Measurements from ENCODE around the gene GNB1L.

DNA sequence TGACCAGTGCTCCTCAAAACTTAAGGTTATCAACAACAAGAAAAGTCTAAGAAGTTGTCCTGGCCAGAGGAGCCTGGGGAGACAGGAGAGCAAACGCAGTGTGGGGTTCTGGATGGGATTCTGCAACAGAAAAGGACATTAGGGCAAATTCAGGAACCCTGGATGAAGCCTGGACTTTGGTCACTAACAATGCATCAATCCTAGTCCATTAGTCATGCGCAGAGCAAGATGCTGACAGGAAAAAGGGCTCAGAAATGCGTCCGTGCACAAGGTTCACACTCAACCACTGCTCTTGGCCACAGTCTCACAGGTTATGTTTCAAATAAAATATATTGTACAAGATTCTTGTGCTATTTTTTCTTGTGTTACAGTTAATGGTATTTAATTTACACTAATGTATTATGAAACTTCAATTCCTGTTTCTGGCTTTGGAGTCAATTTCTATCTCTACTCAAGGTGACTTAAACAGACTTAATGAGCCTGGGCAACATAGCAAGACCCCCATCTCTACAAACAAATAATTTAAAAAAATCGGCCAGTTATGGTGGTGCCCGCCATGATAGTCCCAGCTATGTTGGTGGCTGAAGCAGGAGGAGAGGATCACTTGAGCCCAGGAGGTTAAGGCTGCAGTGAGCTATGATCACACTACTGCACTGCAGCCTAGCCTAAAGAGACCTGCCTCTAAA, 13.6 kb downstream of the GNB1L start:
- TF ChIP-seq, protein P1, sequence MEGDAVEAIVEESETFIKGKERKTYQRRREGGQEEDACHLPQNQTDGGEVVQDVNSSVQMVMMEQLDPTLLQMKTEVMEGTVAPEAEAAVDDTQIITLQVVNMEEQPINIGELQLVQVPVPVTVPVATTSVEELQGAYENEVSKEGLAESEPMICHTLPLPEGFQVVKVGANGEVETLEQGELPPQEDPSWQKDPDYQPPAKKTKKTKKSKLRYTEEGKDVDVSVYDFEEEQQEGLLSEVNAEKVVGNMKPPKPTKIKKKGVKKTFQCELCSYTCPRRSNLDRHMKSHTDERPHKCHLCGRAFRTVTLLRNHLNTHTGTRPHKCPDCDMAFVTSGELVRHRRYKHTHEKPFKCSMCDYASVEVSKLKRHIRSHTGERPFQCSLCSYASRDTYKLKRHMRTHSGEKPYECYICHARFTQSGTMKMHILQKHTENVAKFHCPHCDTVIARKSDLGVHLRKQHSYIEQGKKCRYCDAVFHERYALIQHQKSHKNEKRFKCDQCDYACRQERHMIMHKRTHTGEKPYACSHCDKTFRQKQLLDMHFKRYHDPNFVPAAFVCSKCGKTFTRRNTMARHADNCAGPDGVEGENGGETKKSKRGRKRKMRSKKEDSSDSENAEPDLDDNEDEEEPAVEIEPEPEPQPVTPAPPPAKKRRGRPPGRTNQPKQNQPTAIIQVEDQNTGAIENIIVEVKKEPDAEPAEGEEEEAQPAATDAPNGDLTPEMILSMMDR (IDR thresholded peaks at IDR 0.05; ENCODE audit: low read length), result no peak
- TF ChIP-seq EZH2phosphoT487 (IDR thresholded peaks at IDR 0.05; ENCODE audit: low read length) (no peak), EZH2 (optimal IDR thresholded peaks at IDR 0.05; ENCODE audit: low read depth, low read length) (no peak)
